Muscle layer of colon (tissue), 2 donors: ENCODE data around the gene ELL.

ENCODE experiments used
- H3K27ac ChIP-seq: one replicate; pipeline ENCODE4 v1.7.0; 2013; ENCODE audit warnings: low read depth, mild to moderate bottlenecking, low read length, moderate library complexity
- H3K27me3 ChIP-seq, 2 donors: one replicate each; pipeline ENCODE4 v1.7.0; 2013; ENCODE audit warnings: low read length in 2 of 2, mild to moderate bottlenecking in 2 of 2; ENCODE audit not compliant: insufficient read depth in 2 of 2, control insufficient read depth in 1 of 2
- H3K36me3 ChIP-seq: one replicate; pipeline ENCODE4 v1.7.0; 2013; ENCODE audit warnings: mild to moderate bottlenecking, low read length; ENCODE audit not compliant: insufficient read depth
- H3K4me1 ChIP-seq: one replicate; pipeline ENCODE4 v1.7.0; 2013; ENCODE audit warnings: mild to moderate bottlenecking, low read length; ENCODE audit not compliant: insufficient read depth
- H3K4me3 ChIP-seq, 2 donors: one replicate each; pipeline ENCODE4 v1.7.0; 2013; ENCODE audit warnings: low read length in 2 of 2, low read depth in 1 of 2, mild to moderate bottlenecking in 1 of 2, moderate library complexity in 1 of 2
- H3K9ac ChIP-seq: one replicate; pipeline ENCODE4 v1.7.0; 2013; ENCODE audit warnings: low read length
- H3K9me3 ChIP-seq: one replicate; pipeline ENCODE4 v1.7.0; 2013; ENCODE audit warnings: mild to moderate bottlenecking, low read length
- donor health status: abdominal sarcoma.
- donor health status: Adenocarcinoma of cecum.

ELL gene

GRCh38 chr19:18502246-18502637, 19.6 kb downstream of the ELL start:
- peak overlapping the region; percentile 45 for H3K27ac ChIP-seq
- H3K4me1 ChIP-seq, result peaks cover 86% of the 10 kb centered on the region
- H3K27me3 ChIP-seq, result no peaks in the 10 kb centered on the region
- H3K9ac ChIP-seq, result no peak overlapping the region
- H3K9me3 ChIP-seq, result no peaks in the 10 kb centered on the region
- no peaks in the 10 kb centered on the region for H3K36me3 ChIP-seq
- no peak overlapping the region for H3K4me3 ChIP-seq

GRCh38 chr19:18501832-18502231, 20.0 kb downstream of the ELL start:
- no peak overlapping the region for H3K4me3 ChIP-seq

GRCh38 chr19:18501351-18501750, 20.5 kb downstream of the ELL start:
- H3K27ac ChIP-seq, result peak overlapping the region; percentile 4
- no peaks in the 10 kb centered on the region for H3K36me3 ChIP-seq
- H3K4me3 ChIP-seq, result no peak overlapping the region
- peaks cover 77% of the 10 kb centered on the region for H3K4me1 ChIP-seq
- H3K9me3 ChIP-seq, result no peaks in the 10 kb centered on the region
- H3K9ac ChIP-seq, result no peak overlapping the region
- H3K27me3 ChIP-seq, result no peaks in the 10 kb centered on the region

More at GRCh38 chr19:18501832-18502231, 20.0 kb downstream of the ELL start:
- H3K27me3 ChIP-seq, result no peaks in the 10 kb centered on the region
- no peaks in the 10 kb centered on the region for H3K9me3 ChIP-seq
- H3K9ac ChIP-seq, result no peak overlapping the region
- H3K27ac ChIP-seq, result peak overlapping the region; percentile 45
- H3K36me3 ChIP-seq, result no peaks in the 10 kb centered on the region
- H3K4me1 ChIP-seq, result peaks cover 82% of the 10 kb centered on the region

GRCh38 chr19:18500799-18501198, 21.1 kb downstream of the ELL start:
- Histone ChIP-seq H3K4me1 (peaks cover 75% of the 10 kb centered on the region), H3K36me3 (no peaks in the 10 kb centered on the region), H3K27me3 (no peaks in the 10 kb centered on the region), H3K4me3 (no peak overlapping the region), H3K9me3 (no peaks in the 10 kb centered on the region), H3K27ac (peak overlapping the region; percentile 4), H3K9ac (no peak overlapping the region)

- H3K36me3 ChIP-seq, result no peaks in the 10 kb centered on the region
- H3K27me3 ChIP-seq, result no peaks in the 10 kb centered on the region
- H3K27ac ChIP-seq, result no peak overlapping the region
- no peak overlapping the region for H3K4me3 ChIP-seq
- H3K4me1 ChIP-seq, result peaks cover 75% of the 10 kb centered on the region
- no peaks in the 10 kb centered on the region for H3K9me3 ChIP-seq
- H3K9ac ChIP-seq, result no peak overlapping the region
These were observed 21.5 kb downstream of the ELL start for GRCh38 chr19:18500376-18500775.

GRCh38 chr19:18499055-18499775, 22.7 kb downstream of the ELL start:
- no peak overlapping the region for H3K4me3 ChIP-seq
- H3K4me1 ChIP-seq, result peaks cover 73% of the 10 kb centered on the region
- H3K9ac ChIP-seq, result no peak overlapping the region
- H3K27ac ChIP-seq, result no peak overlapping the region
- no peaks in the 10 kb centered on the region for H3K36me3 ChIP-seq
- H3K9me3 ChIP-seq, result no peaks in the 10 kb centered on the region
- H3K27me3 ChIP-seq, result no peaks in the 10 kb centered on the region

GRCh38 chr19:18496980-18497256, 25.0 kb downstream of the ELL start:
- Histone ChIP-seq H3K36me3 (no peaks in the 10 kb centered on the region), H3K4me3 (no peak overlapping the region), H3K4me1 (peaks cover 72% of the 10 kb centered on the region), H3K9me3 (no peaks in the 10 kb centered on the region), H3K27me3 (no peaks in the 10 kb centered on the region), H3K9ac (no peak overlapping the region), H3K27ac (no peak overlapping the region)

- H3K27ac ChIP-seq, result no peak overlapping the region
- peaks cover 66% of the 10 kb centered on the region for H3K4me1 ChIP-seq
- H3K9ac ChIP-seq, result no peak overlapping the region
- H3K36me3 ChIP-seq, result no peaks in the 10 kb centered on the region
- H3K9me3 ChIP-seq, result no peaks in the 10 kb centered on the region
- no peak overlapping the region for H3K4me3 ChIP-seq
- H3K27me3 ChIP-seq, result no peaks in the 10 kb centered on the region
These were observed 25.5 kb downstream of the ELL start for GRCh38 chr19:18496167-18496979.

- H3K9me3 ChIP-seq, result no peaks in the 10 kb centered on the region
- H3K27me3 ChIP-seq, result no peaks in the 10 kb centered on the region
- peaks cover 56% of the 10 kb centered on the region for H3K4me1 ChIP-seq
- H3K4me3 ChIP-seq, result no peak overlapping the region
- no peak overlapping the region for H3K9ac ChIP-seq
- no peak overlapping the region for H3K27ac ChIP-seq
- H3K36me3 ChIP-seq, result no peaks in the 10 kb centered on the region
These were observed 26.5 kb downstream of the ELL start for GRCh38 chr19:18495204-18495911.

GRCh38 chr19:18494267-18494607, 27.6 kb downstream of the ELL start:
- Histone ChIP-seq H3K27ac (no peak overlapping the region), H3K36me3 (no peaks in the 10 kb centered on the region), H3K27me3 (no peaks in the 10 kb centered on the region), H3K9ac (no peak overlapping the region), H3K4me3 (no peak overlapping the region), H3K4me1 (peaks cover 49% of the 10 kb centered on the region), H3K9me3 (no peaks in the 10 kb centered on the region)

- no peaks in the 10 kb centered on the region for H3K27me3 ChIP-seq
- H3K36me3 ChIP-seq, result no peaks in the 10 kb centered on the region
- H3K9ac ChIP-seq, result no peak overlapping the region
- H3K9me3 ChIP-seq, result no peaks in the 10 kb centered on the region
- H3K27ac ChIP-seq, result no peak overlapping the region
- H3K4me1 ChIP-seq, result peaks cover 50% of the 10 kb centered on the region
- no peak overlapping the region for H3K4me3 ChIP-seq
These were observed 28.2 kb downstream of the ELL start for GRCh38 chr19:18493440-18494266.
